HS-5 (cell line): ENCODE results near the gene EAF1.
"Not testable (repeated sequence)": the region's sequence is repeated elsewhere in the genome, so short reads cannot be mapped to it uniquely, and the experiment has no call there.

Experiments used
- DNase-seq: peaks from one replicate; pipeline ENCODE4 v3.0.0-alpha.2; 2012; ENCODE audit warnings: low read depth

The EAF1 gene

DNA sequence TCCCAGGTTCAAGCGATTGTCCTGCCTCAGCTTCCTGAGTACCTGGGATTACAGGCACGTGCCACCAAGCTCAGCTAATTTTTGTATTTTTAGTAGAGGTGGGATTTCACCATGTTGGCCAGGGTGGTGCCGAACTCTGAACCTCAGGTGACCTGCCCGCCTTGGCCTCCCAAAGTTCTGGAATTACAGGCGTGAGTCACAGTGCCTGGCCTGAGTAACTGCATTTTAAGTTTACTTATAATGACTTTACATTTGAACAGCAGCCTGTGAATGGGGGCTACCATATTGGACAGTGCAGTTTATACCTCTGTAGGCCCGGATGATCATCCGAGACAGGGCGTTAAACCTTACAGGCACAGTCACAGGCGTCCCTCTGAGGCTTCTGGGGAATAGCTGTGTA, 24.8 kb downstream of the EAF1 start:
- no peak for DNase-seq

DNA sequence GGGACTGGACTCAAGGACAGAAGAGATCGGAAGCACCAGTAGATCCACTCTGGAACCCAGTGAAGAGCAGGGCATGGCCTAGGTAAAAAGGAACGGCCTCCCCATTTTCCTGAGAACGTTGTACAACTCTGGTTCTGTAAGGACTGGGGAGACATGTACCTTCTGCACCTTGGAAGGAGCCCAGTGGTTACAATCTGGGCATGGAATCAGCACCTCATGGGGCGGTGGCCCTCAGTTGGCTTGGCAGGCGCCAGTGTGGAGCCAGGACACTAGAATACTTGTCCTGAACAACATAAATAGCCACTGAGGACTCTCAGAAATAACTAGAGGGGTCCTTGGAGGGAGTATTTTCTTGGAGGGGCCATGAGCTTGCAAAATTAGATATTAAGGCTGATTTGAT, 25.6 kb downstream of the EAF1 start:
- no peak for DNase-seq

DNA sequence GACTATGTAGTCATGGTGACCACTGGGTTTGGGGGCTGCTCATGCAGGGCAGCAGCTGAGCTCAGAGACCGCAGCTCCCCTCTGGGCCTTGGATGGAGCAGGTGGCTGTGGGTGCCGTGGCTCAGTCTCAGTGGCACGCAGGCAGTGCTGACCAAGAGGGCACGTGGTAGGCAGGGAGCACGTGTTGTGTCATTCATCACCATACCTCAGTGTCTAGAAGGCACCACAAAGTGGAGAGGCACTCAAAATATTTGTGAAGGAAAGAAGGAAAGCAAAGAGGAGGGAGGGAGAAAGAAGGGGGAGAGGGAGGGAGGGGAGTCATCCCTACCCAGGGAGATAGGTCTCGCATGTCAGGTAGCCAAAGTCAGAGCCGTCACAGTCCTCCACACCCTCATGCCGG, 26.1 kb downstream of the EAF1 start:
- no peak for DNase-seq

DNA sequence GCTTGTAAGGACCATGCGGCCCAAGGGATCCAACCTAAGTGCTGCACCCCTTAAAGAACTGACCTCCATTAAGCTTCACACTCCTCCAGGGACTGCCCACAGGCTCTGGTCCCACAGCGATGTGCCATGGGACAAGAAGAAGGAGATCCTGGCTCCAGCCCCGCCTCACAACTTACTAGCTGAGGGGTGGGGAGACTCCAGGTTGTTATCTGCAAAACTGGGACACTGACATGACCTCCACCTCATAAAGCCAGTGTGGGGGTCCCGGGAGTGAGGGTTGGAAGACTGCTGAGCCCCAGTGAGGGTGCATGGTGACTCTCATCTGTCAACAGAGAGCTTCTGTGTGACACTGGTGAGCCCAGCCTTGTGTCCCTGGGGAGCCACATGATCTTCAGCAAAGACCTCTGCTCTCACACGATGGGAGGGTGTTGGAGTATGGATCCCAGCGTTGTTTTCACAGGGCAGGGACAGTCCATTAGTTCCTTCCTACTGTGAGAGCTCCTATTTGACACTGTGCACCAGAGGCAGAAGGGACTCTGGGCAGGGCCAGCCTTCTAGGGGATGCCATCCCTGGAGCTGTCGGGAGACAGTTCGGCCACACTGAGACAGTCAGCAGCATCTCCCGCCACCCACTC, 26.7 kb downstream of the EAF1 start:
- DNase-seq = no peak

DNA sequence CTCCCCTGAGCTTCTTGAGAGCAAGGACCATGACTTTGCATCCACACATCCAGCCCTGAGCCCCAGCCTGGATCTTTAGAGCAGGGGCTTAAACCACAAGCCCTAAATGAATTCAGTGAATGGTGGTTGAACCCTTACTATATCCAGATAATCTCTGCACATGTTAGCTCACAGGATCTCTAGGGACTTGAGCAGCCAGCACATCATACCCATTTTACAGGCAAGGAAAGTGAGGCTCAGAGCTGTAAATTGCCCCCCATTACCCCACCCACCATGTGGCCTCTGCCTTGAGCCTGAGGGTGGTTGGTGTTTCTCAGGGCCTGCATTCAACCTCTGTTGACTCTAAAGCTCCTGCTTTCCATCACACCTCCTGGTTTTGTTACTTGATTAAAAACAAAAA, 27.6 kb downstream of the EAF1 start:
- no peak for DNase-seq

DNA sequence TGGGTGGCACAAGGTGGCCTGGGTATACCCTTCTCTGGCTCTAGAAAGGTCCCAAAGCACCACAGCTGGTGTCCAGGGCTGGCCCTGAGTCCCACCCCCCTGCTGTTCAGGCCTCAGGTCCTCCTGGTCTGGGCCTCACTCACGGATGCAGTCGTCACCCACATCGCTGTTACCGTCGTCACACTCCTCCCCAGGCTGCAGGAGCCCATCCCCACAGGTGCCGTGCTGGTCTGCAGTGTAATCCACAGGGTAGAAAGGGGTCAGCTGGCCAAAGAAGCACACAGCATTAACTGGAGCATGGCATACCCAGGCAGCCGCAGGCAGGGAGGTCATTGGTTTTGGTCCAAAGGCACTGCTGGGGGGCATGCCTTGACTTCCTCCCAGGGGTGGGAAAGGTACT, 28.4 kb downstream of the EAF1 start:
- DNase-seq = no peak

DNA sequence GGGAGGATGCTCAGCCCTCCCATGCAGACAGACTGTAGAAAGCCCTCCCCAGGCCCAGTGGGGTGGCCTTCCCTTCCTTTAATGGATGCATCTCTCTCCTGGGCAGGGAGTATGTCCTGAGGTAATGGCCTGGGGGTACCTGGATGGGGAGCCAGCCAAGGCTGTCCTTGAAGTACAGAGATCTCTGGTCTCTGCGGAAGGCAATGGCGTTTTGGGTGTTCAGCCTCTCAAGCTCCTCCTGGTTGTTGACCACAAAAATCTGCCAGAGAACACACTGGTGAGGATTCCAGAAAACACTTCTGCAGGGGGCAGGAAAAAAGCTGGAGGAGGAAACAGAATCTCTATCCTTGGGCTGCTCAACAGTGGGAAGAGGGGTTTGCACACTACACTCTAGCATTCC, 28.9 kb downstream of the EAF1 start:
- DNase-seq = no peak

DNA sequence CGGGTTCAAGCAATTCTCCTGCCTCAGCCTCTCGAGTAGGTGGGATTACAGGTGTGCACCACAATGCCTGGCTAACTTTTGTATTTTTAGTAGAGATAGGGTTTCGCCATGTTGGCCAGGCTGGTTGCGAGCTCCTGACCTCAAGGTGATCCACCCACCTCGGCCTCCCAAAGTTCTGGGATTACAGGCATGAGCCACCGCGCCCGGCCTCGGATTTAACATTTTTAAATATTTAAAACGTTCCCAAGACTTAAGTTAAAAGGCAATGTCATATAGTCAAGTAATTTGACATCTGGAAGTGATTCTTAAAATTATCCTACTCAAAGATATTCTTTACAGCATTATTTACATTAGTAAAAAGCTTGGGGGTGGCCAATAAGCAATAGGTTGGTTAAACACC, 29.5 kb downstream of the EAF1 start:
- DNase-seq = not testable (repeated sequence)

DNA sequence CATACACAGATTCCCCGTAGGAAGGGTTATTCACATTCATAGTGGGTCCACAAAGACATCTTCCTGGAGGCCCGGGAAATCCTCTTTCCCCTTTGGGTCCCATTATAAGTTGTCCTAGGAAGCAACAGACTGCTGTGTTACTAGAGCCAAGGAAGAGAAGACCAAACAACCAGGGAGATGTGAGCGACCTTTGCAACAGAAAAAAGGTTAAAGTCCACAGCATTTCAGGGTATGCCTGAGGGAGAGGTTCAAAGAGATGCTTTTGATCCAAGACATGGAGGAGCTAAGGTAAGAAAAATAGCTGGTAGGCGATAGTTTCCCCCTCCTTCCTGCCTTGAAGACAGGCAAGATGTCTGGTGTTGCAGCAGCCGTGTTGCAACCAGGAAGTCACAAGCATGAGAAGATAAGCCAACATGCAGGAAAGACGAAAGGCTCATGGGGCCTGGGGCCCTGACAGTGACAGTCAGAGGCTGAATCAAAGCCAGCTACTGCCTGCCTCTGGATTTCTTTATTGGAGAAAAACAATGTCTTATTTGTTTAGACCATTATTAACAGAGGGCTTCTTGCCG, 30.9 kb downstream of the EAF1 start:
- DNase-seq = no peak

DNA sequence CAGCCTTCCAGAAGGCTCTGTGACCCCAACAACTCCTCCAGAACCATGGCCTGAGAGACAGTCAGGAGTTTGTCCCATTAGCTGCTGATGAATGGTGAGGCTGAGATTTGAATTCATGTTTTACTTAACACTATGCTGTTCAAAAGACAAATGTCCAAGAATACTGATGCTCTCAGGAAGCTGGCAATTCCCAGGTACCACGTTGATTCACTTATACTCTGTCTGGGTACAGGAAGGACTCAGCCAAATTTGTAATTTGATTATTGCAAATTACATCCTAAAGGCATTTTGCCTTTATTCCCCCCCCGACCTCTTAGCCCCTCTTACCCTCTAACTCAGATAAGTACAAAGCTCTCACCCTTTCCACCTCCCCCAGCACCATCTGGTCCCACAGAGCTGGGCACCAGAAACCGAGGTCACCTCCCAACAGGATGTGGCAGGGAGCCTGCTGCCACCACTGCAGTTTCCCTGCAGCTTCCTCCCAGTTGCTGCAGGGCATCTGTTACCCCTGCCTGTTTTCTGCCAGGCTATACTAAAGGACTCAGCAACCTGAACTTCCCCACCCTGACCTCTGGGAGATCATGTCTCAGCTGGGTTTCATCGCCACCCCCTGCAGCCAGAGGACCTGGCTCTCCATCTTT, 33.6 kb downstream of the EAF1 start:
- DNase-seq = no peak

DNA sequence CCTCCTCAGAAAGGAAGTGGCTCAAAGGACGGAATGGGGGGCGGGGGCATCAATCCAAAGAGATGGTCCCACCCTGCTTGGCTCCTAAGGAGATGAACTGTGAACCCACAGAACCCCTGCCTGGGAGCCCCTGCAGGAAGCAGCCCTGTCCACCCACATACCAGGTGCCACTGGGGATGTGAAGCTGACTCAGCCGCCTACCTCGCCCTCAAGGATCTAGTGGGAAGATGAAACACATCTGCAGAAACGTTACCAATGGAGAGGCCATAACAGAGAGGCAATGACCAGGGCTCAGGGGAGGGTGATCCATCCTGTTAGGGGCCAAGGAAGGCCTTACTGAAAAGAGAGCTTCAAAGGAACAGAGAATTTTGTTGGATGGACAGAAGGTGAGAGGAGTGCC, 35.1 kb downstream of the EAF1 start:
- DNase-seq = no peak

DNA sequence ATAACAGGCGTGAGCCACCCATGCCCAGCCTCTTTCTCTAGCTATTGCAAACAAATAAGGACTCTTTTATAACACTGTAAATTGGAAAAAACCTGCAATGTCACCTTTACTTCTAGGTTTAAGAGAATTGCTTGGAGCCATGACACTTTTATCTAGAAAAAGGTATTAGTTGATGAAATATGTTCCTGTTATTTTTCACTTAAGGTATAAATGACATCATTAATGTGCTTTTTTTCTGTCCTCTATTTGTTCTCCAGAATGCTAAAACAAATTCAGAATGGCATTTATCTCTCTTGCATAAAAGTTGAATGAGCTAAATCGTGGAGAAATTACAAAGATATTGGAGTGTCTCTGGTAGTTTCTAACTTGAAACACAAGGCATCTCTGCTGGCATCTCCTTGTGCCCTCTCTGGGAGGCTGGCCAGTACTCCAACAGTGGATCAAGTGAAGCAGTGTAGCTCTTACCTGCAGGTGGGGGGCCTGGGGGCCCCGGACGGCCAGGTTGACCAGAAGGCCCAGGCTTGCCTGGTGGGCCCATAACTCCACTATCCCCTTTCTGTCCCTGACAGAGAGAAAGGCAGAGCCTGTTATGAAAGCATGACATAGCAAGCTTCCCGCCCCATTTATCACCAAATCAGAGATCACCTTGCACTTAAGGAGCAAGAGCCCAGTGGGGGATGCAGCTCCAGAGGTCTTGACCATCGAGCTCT, 38.6 kb downstream of the EAF1 start:
- DNase-seq = no peak

DNA sequence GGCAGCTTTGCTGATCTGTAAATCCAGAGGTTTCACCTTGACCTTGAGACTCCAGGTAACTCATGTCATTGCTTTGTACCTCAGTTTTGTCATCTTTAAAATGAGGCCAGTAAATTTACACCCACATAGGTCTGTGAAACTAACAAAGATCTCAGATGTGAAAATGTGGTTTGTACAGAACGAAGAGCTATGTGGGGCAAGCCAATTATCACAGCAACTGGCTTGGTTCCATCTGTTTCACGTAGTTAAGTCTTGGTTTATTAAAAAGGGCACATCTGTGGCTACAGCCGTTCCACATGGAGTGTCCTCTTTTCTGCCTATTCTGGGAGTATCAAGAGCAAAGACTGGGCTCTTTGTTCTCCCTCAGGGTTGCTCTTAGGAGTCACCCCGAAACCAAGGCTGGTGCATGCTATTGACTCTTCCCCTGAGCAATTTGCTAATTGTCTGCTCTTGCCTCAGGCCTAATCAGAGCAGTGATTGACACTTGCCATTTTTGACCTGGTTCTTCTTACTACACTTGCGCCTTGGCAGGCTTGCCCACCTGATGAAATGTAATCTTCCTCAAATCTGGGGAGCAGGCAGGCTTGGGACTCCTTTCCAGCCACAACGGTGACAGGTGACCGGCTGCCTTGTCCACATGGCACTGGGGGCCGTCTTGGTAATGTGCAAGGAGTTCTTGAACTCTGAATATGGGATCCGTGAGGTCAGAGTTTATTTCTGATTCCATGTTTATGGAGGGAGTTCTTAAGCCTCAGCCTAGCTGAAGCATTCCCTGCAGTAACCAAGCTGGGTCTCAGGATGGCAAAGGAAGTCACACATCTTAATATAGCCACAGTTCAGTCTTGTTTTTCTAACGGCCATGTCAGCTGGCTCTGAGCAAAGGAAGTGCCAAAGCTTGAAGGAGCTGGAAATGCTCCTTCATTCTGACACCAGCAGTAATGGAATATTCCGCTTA, 40.1 kb downstream of the EAF1 start:
- no peak for DNase-seq

DNA sequence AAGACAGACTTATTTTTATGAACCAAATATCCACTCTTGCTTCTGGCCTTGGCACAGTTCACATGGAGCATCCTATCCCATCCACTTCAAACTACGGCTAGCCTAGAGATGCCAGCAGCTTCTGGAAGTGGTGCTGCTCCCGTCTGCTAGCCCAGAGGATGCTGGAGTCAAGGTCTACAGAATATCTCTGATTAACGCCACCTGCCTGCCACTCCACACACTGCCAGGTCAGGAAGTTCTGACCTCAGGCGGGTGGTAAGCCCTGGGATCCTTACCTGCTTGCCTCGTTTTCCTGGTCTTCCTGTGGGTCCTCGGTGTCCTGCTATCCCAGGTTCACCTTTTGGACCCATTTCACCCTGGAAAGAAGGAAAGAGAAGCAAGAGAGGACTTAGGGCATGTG, 42.9 kb downstream of the EAF1 start:
- DNase-seq = no peak

DNA sequence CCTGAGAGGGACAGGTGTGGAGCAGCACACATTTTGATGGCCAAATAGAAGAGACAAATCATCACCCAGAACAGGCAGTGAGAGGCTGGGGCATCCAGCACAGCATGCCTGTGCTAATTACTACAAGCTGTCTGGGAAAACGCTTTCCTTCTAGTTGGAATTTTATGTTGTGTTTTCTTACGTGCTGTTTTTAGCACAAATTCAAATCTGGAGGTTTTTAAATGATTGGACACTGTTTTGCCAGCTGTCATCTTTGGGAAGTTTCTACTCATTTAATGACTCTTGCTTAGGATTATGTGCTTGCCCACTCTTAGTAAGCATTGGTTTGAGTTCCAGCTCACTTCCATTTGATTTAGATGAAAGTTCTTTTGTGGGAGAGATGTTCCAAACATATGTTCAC, 43.5 kb downstream of the EAF1 start:
- DNase-seq = no peak

DNA sequence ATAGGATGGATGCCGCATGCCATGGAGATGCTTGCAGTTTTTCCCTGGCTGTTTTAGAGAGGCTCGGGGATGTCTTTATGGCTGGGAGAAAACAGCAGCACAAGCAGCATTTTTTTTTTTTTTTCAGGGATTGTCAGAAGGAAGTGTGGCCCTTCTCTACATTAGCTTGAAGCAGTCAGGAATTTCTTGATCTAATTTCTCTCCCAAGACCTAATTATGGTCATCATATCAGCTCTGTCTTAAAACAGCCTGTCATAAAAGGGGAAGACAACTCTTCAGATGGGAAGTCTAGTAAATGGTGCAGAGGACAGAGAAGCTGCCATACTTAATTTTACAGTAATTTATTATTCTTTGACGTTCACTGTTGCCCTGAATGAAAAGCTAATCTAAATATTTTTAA, 44.5 kb downstream of the EAF1 start:
- no peak for DNase-seq

DNA sequence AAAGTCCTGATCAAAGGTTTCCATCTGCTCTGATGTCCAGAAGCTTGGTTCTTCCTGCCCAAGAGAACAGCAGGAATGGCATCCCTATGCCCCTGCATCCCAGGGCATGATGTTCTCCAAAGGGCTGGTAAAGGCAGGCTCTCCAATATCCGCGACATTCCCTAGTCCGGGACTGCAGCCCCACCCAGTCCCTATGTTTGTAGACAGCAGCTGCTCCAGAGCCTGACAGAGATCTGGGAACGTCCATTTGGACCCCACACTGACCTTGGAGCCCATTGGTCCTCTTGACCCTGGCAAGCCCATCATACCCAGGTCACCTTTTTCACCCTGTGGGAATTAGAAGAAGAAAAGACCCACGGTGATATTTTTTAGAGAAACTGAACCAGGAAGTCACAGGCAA, 47.8 kb downstream of the EAF1 start:
- no peak for DNase-seq

DNA sequence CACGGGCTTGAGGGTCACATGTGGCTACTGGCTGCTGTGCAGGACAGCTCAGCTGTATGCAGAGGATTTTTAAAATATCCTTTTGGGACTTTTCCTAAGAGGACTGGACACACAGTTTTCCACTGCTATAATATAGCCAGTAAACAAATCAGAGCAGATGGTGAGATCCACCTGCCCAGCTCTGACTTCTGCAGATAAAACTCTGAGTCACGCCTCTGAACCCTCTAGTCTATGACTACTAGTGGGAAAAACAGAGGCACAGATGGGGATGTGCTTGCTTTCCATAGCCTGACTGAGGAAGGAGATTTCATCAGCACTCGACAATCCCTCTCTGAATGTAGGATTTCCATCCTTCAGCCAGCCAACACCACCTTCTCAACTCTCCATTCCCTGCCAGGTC, 49.0 kb downstream of the EAF1 start:
- no peak for DNase-seq

DNA sequence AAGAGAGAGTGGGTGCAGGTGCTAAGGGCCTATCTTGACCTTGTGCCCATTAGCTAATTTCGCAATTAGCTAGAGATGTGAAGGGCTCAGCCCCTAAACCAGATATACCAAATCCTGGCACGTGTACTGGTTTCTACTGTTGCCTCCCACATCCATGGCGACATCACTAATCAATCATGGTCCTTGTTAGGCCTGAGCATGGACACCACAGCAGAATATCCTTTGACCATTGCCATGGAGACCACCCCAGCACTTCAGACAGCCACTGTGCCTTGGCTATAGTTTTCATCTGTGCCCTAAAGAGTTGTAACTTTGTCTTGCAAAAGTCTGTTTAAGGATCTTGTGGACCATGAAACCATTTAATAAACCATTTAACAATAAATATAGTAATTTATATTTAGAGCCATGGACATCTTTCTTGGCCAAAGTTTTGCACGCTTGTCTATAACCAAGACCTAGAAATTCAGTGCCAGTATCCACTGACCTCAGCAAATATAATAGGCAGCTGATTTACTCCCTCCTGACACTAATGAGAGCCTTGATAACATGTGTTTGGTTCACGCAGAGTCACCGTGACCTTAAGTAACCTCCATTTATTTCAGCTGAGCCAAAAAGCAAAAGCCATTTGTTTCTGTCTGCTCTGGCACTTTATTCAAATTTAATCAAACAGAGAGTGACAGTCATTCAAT, 50.7 kb downstream of the EAF1 start:
- DNase-seq = no peak

DNA sequence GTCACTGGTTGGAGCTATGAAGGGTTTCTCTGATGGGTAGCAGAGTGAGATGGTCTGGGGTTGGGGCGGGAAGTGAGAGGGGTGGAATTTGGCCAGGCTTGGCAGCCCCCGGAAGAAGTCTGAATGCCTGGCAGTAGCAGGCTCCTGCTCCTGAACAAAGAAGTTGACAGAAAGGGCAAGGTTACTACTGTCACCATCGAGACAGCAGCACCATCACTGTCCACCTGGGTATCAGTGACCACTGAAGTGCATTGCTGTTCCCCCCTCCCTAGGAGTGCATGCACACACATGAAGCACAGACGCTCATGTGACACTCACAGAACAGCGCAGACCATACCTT, 51.2 kb downstream of the EAF1 start:
- no peak for DNase-seq

DNA sequence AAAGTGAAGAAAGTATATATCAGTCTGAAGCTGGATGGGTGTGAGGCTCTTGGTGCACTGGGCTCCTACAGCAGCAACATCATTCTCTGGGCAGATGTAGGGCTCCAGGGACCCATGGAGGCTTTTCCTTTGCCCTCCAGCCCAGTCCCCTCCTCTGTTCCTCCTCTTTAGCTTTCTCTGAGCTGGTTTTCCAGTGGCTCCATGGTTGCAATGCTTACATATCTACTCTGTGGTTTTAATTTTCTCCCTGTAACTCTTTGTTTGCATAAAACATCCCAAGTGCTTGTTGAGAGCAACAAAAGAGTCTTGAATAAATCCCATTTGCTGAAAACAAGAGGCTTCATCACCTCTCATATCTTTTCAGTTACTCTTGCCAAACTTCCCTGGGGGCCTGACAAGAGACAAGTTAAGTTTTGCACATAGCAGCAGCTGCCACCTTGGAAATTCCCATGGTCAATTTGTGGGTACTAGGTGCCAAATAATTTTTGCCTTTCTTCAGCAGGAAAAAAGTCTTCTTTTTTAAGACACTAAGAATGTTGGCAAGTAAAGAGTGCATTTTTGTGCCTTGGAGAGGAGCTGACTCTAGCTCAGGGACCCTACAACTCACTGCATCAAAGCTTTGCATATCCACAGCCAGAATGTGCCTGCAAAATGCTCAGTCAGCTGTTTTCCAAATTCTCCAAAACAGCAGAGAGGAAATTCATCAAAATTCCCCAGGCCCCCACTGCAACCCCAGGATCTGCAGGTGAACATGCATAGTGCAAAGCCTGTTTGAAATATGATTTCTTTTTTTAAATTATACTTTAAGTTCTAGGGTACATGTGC, 52.2 kb downstream of the EAF1 start:
- DNase-seq = no peak
